ENCODE results near the gene TCF7L2. TPM values are rescaled to one million over a fixed set of nuclear protein-coding genes. Genes with fewer than 3 reads are reported as not detected.

TCF7L2 gene
- total RNA-seq, 1 donor from 2014 or later: 44.4 TPM

DNA sequence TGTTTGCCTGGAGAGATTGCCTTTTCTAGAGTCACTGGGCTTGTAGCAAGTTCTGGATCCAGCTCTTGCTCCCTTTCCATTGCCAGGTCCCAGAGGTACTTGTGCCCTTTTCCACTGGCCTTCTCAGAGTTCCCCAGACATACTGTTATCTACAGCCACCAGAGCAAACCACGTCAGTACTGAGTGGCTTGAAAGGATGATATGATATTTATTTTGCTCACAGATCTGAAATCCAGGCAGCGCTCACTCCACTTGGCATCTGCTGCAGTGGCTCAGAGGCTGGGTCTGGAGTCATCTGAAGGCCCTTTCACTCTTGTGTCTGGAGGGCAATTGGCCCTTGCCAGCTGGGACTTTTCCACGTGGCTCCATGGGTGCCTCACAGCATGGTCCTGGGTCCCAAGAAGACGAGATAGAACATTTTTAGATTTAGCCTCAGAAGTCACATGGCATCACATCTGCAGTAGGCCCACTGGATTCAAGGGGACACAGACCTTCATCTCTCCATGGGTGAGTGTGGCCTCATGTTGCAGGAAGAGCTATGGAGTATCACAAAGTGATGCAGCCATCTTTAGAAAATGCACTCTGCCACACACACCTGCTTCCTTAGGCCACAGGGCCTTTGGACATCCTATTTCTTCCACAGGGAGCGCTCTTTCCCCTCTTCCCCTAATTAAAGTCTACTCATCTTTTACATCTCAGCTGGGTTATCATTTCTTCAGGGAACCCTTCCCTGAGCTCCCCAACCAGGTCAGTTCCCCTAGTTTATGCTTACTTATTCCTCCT lies 22.9 kb upstream of the TCF7L2 start:
- intact Hi-C loops (cut with DNase I): no loop called here
- H3K36me3 ChIP-seq: no peaks in the 10 kb centered on the region

DNA sequence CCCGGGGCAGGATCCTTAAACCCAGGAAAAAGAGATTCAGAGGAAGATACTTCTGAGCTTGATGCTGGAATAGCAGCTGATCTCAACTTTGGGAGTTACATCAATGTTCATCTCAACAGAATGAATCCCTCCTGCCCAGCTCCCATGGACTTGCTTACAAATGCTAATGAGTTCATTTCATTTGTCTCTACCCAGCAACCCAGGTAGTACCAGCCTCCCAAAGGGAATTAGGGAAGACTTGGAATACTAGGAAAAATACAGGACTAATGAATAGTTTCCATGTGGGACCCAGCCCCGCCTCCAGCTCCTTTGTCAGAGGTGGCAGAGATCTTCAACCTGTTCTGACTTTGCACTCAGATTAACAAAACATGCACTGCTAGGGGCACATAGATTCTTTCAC lies 22.1 kb upstream of the TCF7L2 start:
- no peak overlapping the region for H3K4me3 ChIP-seq
- DNase-seq (ENCODE audit: extremely low spot score in 2 of 2): no peak
- no peaks in the 10 kb centered on the region for H3K4me1 ChIP-seq
- H3K27ac ChIP-seq: no peak overlapping the region
- intact Hi-C loops (cut with DNase I): no loop called here
- no peaks in the 10 kb centered on the region for H3K9me3 ChIP-seq
- no peaks in the 10 kb centered on the region for H3K27me3 ChIP-seq
- TF ChIP-seq, protein P1, sequence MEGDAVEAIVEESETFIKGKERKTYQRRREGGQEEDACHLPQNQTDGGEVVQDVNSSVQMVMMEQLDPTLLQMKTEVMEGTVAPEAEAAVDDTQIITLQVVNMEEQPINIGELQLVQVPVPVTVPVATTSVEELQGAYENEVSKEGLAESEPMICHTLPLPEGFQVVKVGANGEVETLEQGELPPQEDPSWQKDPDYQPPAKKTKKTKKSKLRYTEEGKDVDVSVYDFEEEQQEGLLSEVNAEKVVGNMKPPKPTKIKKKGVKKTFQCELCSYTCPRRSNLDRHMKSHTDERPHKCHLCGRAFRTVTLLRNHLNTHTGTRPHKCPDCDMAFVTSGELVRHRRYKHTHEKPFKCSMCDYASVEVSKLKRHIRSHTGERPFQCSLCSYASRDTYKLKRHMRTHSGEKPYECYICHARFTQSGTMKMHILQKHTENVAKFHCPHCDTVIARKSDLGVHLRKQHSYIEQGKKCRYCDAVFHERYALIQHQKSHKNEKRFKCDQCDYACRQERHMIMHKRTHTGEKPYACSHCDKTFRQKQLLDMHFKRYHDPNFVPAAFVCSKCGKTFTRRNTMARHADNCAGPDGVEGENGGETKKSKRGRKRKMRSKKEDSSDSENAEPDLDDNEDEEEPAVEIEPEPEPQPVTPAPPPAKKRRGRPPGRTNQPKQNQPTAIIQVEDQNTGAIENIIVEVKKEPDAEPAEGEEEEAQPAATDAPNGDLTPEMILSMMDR (IDR thresholded peaks at IDR 0.05): no peak
- no peak for TF ChIP-seq POLR2AphosphoS5 (IDR thresholded peaks at IDR 0.05; ENCODE audit: insufficient read depth in 1 of 2, low read depth in 1 of 2)
- no peak for TF ChIP-seq POLR2A (IDR thresholded peaks at IDR 0.05)
- H3K36me3 ChIP-seq: no peaks in the 10 kb centered on the region

More for the DNA sequence above, 22.9 kb upstream of the TCF7L2 start:
- DNase-seq (ENCODE audit: extremely low spot score in 2 of 2): no peak
- Histone ChIP-seq H3K4me3 (no peak overlapping the region), H3K4me1 (no peaks in the 10 kb centered on the region), H3K27ac (no peak overlapping the region), H3K27me3 (no peaks in the 10 kb centered on the region), H3K9me3 (no peaks in the 10 kb centered on the region)
- TF ChIP-seq, protein P1 (IDR thresholded peaks at IDR 0.05): no peak
- TF ChIP-seq POLR2AphosphoS5 (IDR thresholded peaks at IDR 0.05; ENCODE audit: insufficient read depth in 1 of 2, low read depth in 1 of 2): no peak
- no peak for TF ChIP-seq POLR2A (IDR thresholded peaks at IDR 0.05)

DNA sequence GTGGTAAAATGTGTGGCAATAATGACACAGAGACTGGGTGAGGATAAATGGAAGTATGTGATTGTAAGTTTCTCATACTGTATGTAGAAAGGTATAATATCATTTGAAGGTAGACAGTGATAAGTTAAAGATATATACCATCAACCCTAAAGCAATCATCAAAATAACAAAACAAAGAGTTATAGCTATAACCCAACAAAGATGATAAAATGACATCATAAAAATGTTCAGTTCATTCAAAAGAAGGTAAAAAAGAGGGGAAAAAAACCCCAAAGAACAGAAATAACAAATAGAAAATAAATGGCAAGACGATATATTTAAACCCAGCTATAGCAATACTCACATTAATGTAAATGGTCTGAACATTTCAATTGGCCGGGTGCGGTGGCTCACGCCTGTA lies 17.4 kb upstream of the TCF7L2 start:
- intact Hi-C loops (cut with DNase I): no loop called here
- no peaks in the 10 kb centered on the region for H3K9me3 ChIP-seq
- H3K27me3 ChIP-seq: no peaks in the 10 kb centered on the region
- no peaks in the 10 kb centered on the region for H3K36me3 ChIP-seq
- no peaks in the 10 kb centered on the region for H3K4me1 ChIP-seq
- no peak overlapping the region for H3K27ac ChIP-seq
- H3K4me3 ChIP-seq: no peak overlapping the region
- DNase-seq (ENCODE audit: extremely low spot score in 2 of 2): no peak
- TF ChIP-seq POLR2AphosphoS5 (IDR thresholded peaks at IDR 0.05; ENCODE audit: insufficient read depth in 1 of 2, low read depth in 1 of 2) (no peak), POLR2A (IDR thresholded peaks at IDR 0.05) (no peak)
- TF ChIP-seq, protein P1 (IDR thresholded peaks at IDR 0.05): no peak

DNA sequence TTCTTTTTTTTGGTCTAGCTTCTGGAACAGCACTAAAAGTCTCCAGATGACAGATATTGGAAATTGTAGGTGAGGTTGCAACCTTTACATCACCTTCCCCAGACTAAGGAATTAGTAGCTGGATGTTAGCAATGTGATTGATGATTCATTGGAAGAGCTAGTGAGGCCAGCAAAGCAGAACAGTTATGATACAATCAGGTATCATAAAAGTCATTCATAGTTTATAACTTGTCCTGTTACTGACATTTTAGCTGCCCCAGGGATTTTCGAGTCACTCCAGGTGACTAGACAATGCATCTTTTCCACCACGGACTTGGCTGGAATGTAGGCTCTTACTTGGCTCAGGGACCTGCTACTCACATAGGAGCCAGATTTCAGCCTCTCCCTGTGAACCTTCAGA lies 15.9 kb upstream of the TCF7L2 start:
- Histone ChIP-seq H3K9me3 (no peaks in the 10 kb centered on the region), H3K27ac (no peak overlapping the region), H3K4me3 (no peak overlapping the region), H3K27me3 (no peaks in the 10 kb centered on the region), H3K4me1 (no peaks in the 10 kb centered on the region), H3K36me3 (no peaks in the 10 kb centered on the region)
- intact Hi-C loops (cut with DNase I): no loop called here
- DNase-seq (ENCODE audit: extremely low spot score in 2 of 2): no peak
- no peak for TF ChIP-seq POLR2AphosphoS5 (IDR thresholded peaks at IDR 0.05; ENCODE audit: insufficient read depth in 1 of 2, low read depth in 1 of 2)
- TF ChIP-seq, protein P1 (IDR thresholded peaks at IDR 0.05): no peak
- no peak for TF ChIP-seq POLR2A (IDR thresholded peaks at IDR 0.05)

DNA sequence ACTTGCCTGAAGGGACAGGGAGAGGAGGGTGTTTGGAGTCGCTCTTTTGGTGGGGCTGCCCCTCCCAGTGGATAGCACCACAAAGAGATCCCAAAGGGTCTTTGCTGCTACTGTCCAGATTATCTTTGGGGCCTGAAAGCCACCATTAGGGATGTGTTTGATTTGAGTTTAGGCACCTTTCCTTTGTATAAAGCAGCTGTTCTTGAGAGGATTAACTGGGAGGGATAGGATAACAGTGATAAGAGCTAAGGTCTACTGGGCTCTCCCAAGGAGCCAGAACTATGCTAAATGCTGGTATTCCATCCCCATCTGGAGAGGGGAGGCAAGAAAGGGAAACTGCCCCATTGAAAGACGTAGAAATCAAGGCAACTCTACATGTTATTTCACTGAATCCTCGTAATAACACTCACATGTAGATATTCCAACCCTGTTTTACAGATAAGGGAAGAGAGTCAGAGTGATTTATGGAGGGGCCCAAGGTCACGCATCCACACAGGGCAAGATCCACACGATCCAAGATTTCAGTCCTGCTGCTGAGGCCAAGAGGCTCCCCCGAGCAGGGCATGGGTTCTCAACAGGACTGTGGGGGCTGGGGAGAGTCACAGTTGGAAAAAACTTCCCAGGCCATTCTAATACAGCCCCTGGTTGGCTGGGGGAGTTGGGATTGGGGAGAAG lies 11.1 kb upstream of the TCF7L2 start:
- no peaks in the 10 kb centered on the region for H3K4me1 ChIP-seq
- H3K36me3 ChIP-seq: no peaks in the 10 kb centered on the region
- H3K27me3 ChIP-seq: no peaks in the 10 kb centered on the region
- no peak overlapping the region for H3K4me3 ChIP-seq
- intact Hi-C loops (cut with DNase I): no loop called here
- H3K27ac ChIP-seq: no peak overlapping the region
- H3K9me3 ChIP-seq: no peaks in the 10 kb centered on the region
- DNase-seq (ENCODE audit: extremely low spot score in 2 of 2): no peak
- no peak for TF ChIP-seq POLR2A (IDR thresholded peaks at IDR 0.05)
- no peak for TF ChIP-seq POLR2AphosphoS5 (IDR thresholded peaks at IDR 0.05; ENCODE audit: insufficient read depth in 1 of 2, low read depth in 1 of 2)
- TF ChIP-seq, protein P1 (IDR thresholded peaks at IDR 0.05): no peak
